ENCODE results near the gene ZNF280C. TPM values are rescaled to one million over a fixed set of nuclear protein-coding genes. Genes with fewer than 3 reads are reported as not detected.

ZNF280C gene
- total and polyA plus RNA-seq, 2 of the 13 experiments (the other 11 are each of a cell fraction or from before 2014, with no cell fraction given) = 3.0 to 3.3 TPM

DNA sequence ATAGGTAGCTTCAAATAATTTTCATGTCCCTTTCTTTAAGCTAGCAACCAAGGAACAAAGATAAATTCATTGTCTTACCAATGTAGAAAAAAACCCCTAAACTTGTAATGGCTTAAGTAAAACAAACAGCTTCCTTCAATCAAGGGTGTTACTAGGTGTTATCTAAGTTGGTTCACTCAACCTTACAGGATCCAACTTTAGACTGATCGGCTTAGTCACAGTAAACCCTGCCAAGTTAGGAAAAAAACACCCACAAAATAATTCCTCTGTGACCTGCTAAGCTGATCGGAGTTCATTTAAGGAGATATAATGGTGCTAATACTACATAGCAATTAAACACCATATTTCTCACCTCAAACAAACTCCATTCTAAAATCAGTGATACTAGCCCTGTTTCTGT is 113.1 kb downstream of the ZNF280C start:
- no peak for FAIRE-seq
- Histone ChIP-seq H3K9me3 (ENCODE audit: low read length) (no peaks in the 10 kb centered on the region), H3K4me2 (ENCODE audit: low read depth, low read length) (no peak overlapping the region), H3K4me3 (replicated peaks in 1 of 3; ENCODE audit: insufficient read depth in 1 of 3, low read depth in 2 of 3, low read length in 3 of 3) (no peak overlapping the region), H3K27me3 (ENCODE audit: control insufficient read depth in 1 of 2, insufficient read depth in 2 of 2, low read length in 2 of 2) (no peaks in the 10 kb centered on the region), H2AFZ (ENCODE audit: low read length) (no peak overlapping the region), H4K20me1 (ENCODE audit: insufficient read depth, low read length) (no peaks in the 10 kb centered on the region), H3K79me2 (ENCODE audit: insufficient read depth, low read length) (peaks cover 2% of the 10 kb centered on the region), H3K36me3 (replicated peaks in 1 of 2; ENCODE audit: control insufficient read depth in 1 of 2, insufficient read depth in 2 of 2, low read length in 2 of 2) (no peaks in the 10 kb centered on the region), H3K27ac (ENCODE audit: extremely low read length, insufficient read depth, low read length) (no peak overlapping the region), H3K4me1 (ENCODE audit: insufficient read depth, low read length) (peaks cover 7% of the 10 kb centered on the region), H3K9ac (ENCODE audit: insufficient read depth, low read depth, low read length) (no peak overlapping the region)
- no TSS peak for BruUV-seq (replicated peaks)
- in situ Hi-C loops (cut with HindIII; ENCODE audit: extremely low pct_ligation_motif_present, low pct_unique_long_range_greater_than_20kb) = no loop called here
- ChIA-PET POLR2A (no interaction called here), CTCF (ENCODE audit: low intra/inter-chr PET ratio, low total read pairs) (no interaction called here)
- no peak for ATAC-seq
- TF ChIP-seq ZNF33A (CRISPR knock-in tag; IDR thresholded peaks at IDR 0.05; ENCODE audit: borderline replicate concordance) = no peak
- no peak for TF ChIP-seq MBNL3 (CRISPR knock-in tag; conservative IDR thresholded peaks at IDR 0.05)
- TF ChIP-seq, protein P1, sequence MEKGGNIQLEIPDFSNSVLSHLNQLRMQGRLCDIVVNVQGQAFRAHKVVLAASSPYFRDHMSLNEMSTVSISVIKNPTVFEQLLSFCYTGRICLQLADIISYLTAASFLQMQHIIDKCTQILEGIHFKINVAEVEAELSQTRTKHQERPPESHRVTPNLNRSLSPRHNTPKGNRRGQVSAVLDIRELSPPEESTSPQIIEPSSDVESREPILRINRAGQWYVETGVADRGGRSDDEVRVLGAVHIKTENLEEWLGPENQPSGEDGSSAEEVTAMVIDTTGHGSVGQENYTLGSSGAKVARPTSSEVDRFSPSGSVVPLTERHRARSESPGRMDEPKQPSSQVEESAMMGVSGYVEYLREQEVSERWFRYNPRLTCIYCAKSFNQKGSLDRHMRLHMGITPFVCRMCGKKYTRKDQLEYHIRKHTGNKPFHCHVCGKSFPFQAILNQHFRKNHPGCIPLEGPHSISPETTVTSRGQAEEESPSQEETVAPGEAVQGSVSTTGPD (CRISPR knock-in tag; IDR thresholded peaks at IDR 0.05) = no peak
- TF ChIP-seq, protein P2, sequence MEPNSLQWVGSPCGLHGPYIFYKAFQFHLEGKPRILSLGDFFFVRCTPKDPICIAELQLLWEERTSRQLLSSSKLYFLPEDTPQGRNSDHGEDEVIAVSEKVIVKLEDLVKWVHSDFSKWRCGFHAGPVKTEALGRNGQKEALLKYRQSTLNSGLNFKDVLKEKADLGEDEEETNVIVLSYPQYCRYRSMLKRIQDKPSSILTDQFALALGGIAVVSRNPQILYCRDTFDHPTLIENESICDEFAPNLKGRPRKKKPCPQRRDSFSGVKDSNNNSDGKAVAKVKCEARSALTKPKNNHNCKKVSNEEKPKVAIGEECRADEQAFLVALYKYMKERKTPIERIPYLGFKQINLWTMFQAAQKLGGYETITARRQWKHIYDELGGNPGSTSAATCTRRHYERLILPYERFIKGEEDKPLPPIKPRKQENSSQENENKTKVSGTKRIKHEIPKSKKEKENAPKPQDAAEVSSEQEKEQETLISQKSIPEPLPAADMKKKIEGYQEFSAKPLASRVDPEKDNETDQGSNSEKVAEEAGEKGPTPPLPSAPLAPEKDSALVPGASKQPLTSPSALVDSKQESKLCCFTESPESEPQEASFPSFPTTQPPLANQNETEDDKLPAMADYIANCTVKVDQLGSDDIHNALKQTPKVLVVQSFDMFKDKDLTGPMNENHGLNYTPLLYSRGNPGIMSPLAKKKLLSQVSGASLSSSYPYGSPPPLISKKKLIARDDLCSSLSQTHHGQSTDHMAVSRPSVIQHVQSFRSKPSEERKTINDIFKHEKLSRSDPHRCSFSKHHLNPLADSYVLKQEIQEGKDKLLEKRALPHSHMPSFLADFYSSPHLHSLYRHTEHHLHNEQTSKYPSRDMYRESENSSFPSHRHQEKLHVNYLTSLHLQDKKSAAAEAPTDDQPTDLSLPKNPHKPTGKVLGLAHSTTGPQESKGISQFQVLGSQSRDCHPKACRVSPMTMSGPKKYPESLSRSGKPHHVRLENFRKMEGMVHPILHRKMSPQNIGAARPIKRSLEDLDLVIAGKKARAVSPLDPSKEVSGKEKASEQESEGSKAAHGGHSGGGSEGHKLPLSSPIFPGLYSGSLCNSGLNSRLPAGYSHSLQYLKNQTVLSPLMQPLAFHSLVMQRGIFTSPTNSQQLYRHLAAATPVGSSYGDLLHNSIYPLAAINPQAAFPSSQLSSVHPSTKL (CRISPR knock-in tag; IDR thresholded peaks at IDR 0.05) = no peak
- no peak for TF ChIP-seq REXO4 (CRISPR knock-in tag; IDR thresholded peaks at IDR 0.05; ENCODE audit: borderline replicate concordance)
- no peak for TF ChIP-seq ZNF720 (CRISPR knock-in tag; IDR thresholded peaks at IDR 0.05)
- no peak for TF ChIP-seq TBX3 (IDR thresholded peaks at IDR 0.05; ENCODE audit: borderline replicate concordance)
- no peak for TF ChIP-seq HOXD1 (CRISPR knock-in tag; IDR thresholded peaks at IDR 0.05)
- no peak for TF ChIP-seq GFI1 (CRISPR knock-in tag; IDR thresholded peaks at IDR 0.05; ENCODE audit: borderline replicate concordance)
- TF ChIP-seq PAX8 (CRISPR knock-in tag; IDR thresholded peaks at IDR 0.05; ENCODE audit: borderline replicate concordance) = no peak
- no peak for TF ChIP-seq AHR (CRISPR knock-in tag; IDR thresholded peaks at IDR 0.05)
- TF ChIP-seq ZNF382 (CRISPR knock-in tag; IDR thresholded peaks at IDR 0.05; ENCODE audit: borderline replicate concordance) = no peak
- no peak for TF ChIP-seq STAT5B (CRISPR knock-in tag; IDR thresholded peaks at IDR 0.05)
- no peak for TF ChIP-seq ISL2 (CRISPR knock-in tag; IDR thresholded peaks at IDR 0.05)
- 96% methylated on average over 2 of the region's 2 CpGs for WGBS (ENCODE audit: low lambda C conversion rate)
- intact Hi-C loops (cut with micrococcal nuclease; ENCODE audit: unreplicated experiment) = no loop called here
- DNase-seq (ENCODE audit: low spot score) = no peak
